T-helper 9 cell (primary cell): ENCODE results near the gene MAST1.
"Not testable (repeated sequence)": the region's sequence is repeated elsewhere in the genome, so short reads cannot be mapped to it uniquely, and the experiment has no call there.

Experiments
- DNase-seq: peaks from one replicate; pipeline ENCODE4 v3.0.0-alpha.2; 2020

MAST1 gene

GRCh38 chr19:12801466-12802266 lies 36.6 kb upstream of the MAST1 start, which contains the start of the genes PRDX2 and THSD8:
Gene PRDX2, minus strand, starts transcription at chr19:12801800. Its CDS starts 539 bp downstream, at chr19:12801261.
Gene THSD8, plus strand, starts transcription at chr19:12802069. Its CDS starts 3 bp downstream, at chr19:12802072.
- peak; percentile 56 for DNase-seq

GRCh38 chr19:12802267-12803106 lies 35.8 kb upstream of the MAST1 start:
- no peak for DNase-seq

GRCh38 chr19:12804051-12804450 lies 34.3 kb upstream of the MAST1 start:
- DNase-seq: no peak

- DNase-seq: peak; percentile 79
Observed at GRCh38 chr19:12806242-12807081, 31.9 kb upstream of the MAST1 start, which contains the start of gene RNASEH2A. Gene RNASEH2A, plus strand, starts transcription at chr19:12806584. Its CDS starts 90 bp downstream, at chr19:12806674.

- no peak for DNase-seq
Observed at GRCh38 chr19:12815088-12815487, 23.2 kb upstream of the MAST1 start.

GRCh38 chr19:12817188-12817587 lies 21.1 kb upstream of the MAST1 start:
- DNase-seq: not testable (repeated sequence)

GRCh38 chr19:12817810-12818209 lies 20.5 kb upstream of the MAST1 start:
- not testable (repeated sequence) for DNase-seq

GRCh38 chr19:12821761-12822160 lies 16.6 kb upstream of the MAST1 start:
- no peak for DNase-seq

- no peak for DNase-seq
Observed at GRCh38 chr19:12825254-12826131, 12.8 kb upstream of the MAST1 start.

- DNase-seq: no peak
Observed at GRCh38 chr19:12828494-12828893, 9.8 kb upstream of the MAST1 start.

- no peak for DNase-seq
Observed at GRCh38 chr19:12833418-12833737, 4.9 kb upstream of the MAST1 start.

- peak; percentile 29 for DNase-seq
Observed at GRCh38 chr19:12833738-12834565, 4.4 kb upstream of the MAST1 start.

- DNase-seq: no peak
Observed at GRCh38 chr19:12834566-12834943, 3.8 kb upstream of the MAST1 start, which contains the start of gene RTBDN. Gene RTBDN, minus strand, starts transcription at chr19:12834579. Its CDS starts 4,600 bp downstream, at chr19:12829979.

GRCh38 chr19:12834976-12835757 lies 3.1 kb upstream of the MAST1 start:
- no peak for DNase-seq

GRCh38 chr19:12836529-12836863 lies 1.8 kb upstream of the MAST1 start:
- DNase-seq: no peak

- DNase-seq: no peak
Observed at GRCh38 chr19:12837225-12837624, 1.1 kb upstream of the MAST1 start.

GRCh38 chr19:12838886-12839756 lies 806 bp downstream of the MAST1 start:
- DNase-seq: no peak

GRCh38 chr19:12840091-12841079 lies 2.1 kb downstream of the MAST1 start:
- DNase-seq: no peak
